Measurements from ENCODE around the gene GNG14.
"Not testable (repeated sequence)": the region's sequence is repeated elsewhere in the genome, so short reads cannot be mapped to it uniquely, and the experiment has no call there.

Gene GNG14

DNA sequence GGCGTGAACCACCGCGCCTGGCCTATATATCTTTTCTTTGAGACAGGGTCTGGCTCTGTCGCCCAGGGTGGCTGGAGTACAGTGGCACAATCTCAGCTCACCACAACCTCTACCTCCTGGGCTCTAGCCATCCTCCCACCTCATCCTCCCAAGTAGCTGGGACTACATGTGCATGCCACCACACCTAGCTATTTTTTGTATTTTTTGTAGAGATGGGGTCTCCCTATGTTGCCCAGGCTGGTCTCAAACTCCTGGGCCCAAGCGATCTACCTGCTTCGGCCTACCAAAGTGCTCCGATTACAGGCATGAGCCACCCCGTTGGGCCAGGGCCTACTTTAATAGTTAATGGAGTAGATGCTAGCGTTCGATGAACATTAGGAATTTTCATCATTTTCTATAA lies 32.5 kb downstream of the GNG14 start:
- H3K4me3 ChIP-seq (replicated peaks; ENCODE audit: low read depth, low read length) = peak overlapping the region; percentile 81
- no peak for DNase-seq (ENCODE audit: low read depth)
- TF ChIP-seq, protein P1, sequence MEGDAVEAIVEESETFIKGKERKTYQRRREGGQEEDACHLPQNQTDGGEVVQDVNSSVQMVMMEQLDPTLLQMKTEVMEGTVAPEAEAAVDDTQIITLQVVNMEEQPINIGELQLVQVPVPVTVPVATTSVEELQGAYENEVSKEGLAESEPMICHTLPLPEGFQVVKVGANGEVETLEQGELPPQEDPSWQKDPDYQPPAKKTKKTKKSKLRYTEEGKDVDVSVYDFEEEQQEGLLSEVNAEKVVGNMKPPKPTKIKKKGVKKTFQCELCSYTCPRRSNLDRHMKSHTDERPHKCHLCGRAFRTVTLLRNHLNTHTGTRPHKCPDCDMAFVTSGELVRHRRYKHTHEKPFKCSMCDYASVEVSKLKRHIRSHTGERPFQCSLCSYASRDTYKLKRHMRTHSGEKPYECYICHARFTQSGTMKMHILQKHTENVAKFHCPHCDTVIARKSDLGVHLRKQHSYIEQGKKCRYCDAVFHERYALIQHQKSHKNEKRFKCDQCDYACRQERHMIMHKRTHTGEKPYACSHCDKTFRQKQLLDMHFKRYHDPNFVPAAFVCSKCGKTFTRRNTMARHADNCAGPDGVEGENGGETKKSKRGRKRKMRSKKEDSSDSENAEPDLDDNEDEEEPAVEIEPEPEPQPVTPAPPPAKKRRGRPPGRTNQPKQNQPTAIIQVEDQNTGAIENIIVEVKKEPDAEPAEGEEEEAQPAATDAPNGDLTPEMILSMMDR (IDR thresholded peaks at IDR 0.05; ENCODE audit: low read length, missing control alignments) = no peak

DNA sequence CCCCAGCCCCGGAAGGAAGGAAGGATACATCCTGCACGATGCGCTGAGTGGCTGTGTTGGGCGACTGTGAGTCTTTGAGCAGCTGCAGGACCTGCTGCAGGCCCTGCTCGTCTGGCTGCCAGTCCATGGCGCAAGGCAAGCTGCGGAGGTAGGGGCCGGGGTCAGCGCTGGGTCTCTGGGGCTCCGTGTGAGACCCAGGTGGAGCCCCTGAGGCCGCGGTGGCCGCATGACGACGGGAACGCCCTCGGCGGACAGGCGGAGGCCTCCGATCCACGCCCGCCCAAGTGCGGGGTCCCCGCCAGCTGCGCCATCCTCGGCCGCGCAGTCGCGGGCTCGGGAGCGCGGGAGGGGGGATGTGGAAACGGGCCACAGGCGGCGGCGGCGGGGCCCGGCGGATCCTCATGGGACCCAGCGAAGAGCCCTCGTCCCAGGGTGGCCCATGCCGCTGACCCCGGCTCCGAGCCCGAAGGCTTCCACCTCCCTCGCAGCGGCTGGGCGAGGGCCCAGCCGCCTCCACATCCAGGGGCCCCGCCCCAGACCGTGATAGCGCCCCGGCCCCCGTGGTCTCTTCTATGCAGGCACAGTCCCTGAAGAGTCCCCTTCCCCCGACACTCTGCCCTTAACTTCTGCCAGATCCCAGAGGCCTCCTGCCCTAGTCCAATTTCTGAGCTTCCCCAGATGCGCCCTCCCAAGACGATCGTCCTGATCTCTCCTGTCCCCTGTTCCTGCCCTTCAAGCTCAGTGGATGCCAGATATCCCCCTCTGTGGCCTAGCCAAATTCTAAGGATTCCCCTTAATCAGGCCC lies 33.3 kb downstream of the GNG14 start:
- peak overlapping the region; percentile 81 for H3K4me3 ChIP-seq (replicated peaks; ENCODE audit: low read depth, low read length)
- TF ChIP-seq, protein P1 (IDR thresholded peaks at IDR 0.05; ENCODE audit: low read length, missing control alignments) = no peak
- DNase-seq (ENCODE audit: low read depth) = peak; percentile 26

DNA sequence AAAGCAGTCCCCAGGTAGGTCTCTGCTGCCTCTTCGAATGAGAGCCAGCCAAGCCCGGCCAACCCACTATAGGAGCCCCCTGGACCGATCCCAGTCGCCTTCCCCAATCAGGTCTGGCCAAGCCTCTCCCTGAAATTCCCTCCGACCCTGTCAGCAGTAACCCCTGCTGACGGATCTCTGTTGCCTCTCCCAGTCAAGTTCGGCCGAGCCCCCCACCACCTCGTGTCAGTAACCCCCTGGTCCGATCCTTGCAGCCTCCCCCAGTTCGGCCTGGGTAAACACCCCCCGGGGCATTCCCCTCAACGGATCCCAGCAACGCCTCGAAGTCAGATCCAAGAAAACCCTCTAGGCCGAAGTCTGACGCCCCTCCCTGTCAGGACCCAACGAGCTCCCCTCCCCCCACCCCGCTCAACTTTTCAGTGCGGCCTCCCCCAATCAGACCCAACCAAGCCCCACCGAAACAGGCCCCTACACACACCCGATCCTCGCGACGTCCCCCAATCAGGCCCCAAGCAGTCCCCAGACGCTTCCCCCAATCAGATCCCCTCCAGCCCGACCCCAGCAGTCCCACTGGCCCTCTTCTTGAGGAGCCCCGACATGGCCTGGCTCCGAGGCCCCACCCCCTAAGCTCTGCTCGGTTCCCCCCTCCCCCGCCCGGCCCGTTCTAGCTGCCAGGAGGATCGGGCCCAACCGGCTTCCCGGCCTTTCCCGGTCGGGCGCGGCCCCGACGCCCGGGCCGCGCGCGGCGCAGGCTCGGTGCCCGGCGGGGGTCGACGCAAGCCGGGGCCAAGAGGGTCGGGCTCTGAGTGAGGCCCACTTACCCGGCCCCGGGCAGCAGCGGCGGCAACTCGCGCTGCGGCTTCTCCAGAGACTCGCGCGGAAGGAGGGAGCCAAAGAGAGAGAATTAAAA lies 34.1 kb downstream of the GNG14 start:
- peak overlapping the region; percentile 81 for H3K4me3 ChIP-seq (replicated peaks; ENCODE audit: low read depth, low read length)
- peak; percentile 82 for DNase-seq (ENCODE audit: low read depth)
- TF ChIP-seq, protein P1 (IDR thresholded peaks at IDR 0.05; ENCODE audit: low read length, missing control alignments) = no peak

DNA sequence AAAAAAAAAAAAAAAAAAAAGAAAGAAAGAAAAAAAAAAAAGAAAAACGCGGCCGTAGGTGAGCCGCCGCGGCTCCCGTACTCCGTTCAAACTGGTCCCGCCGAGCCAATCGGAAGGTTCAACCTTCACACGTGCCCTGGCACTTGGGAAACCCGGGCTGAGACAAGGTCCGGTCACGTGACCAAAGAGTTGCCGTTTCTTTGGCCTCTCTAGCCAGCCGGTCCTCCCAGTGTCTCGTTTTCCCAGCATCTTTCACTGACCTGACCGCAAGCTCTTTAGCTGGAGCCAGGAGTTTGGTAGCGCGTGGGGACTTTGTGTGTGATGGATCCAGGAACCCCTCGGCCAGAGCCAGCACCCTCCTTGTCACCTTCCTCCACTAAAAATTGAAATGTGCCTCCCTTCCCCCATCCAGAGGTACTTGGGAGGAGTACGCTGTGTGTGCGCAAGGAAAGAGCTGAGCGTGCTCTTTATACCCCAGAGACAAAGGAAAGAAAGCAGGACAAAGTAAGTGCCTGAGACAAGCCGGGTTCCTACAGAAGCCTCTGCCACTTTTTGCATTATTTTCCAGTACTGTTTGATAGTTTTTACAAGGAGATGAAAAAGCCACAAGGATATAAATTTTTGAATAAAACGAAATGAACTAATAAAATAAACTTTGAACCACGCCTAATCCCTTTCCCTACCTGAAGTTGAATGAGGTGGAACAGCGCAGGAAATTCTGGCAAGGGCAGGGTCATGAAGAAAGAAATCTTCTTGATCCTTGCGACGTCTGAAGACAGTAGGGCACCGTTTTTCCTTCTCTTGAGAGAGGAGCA lies 35.0 kb downstream of the GNG14 start:
- TF ChIP-seq, protein P1 (IDR thresholded peaks at IDR 0.05; ENCODE audit: low read length, missing control alignments) = no peak
- peak; percentile 100 for DNase-seq (ENCODE audit: low read depth)
- peak overlapping the region; percentile 81 for H3K4me3 ChIP-seq (replicated peaks; ENCODE audit: low read depth, low read length)

DNA sequence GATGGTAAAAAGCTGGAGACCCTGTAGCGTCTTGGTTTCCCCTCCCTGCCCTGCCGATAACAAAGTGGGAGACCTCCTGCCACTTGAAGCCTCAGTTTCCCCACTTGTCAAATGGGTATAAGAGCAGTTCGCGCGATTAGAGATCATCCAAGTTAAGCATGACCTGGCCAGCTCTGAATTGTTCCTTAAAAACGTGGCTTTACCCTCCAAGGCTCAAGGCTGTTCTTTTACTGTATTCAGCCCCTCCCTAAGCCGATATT lies 35.5 kb downstream of the GNG14 start:
- TF ChIP-seq, protein P1 (IDR thresholded peaks at IDR 0.05; ENCODE audit: low read length, missing control alignments) = no peak
- peak overlapping the region; percentile 81 for H3K4me3 ChIP-seq (replicated peaks; ENCODE audit: low read depth, low read length)
- DNase-seq (ENCODE audit: low read depth) = no peak

DNA sequence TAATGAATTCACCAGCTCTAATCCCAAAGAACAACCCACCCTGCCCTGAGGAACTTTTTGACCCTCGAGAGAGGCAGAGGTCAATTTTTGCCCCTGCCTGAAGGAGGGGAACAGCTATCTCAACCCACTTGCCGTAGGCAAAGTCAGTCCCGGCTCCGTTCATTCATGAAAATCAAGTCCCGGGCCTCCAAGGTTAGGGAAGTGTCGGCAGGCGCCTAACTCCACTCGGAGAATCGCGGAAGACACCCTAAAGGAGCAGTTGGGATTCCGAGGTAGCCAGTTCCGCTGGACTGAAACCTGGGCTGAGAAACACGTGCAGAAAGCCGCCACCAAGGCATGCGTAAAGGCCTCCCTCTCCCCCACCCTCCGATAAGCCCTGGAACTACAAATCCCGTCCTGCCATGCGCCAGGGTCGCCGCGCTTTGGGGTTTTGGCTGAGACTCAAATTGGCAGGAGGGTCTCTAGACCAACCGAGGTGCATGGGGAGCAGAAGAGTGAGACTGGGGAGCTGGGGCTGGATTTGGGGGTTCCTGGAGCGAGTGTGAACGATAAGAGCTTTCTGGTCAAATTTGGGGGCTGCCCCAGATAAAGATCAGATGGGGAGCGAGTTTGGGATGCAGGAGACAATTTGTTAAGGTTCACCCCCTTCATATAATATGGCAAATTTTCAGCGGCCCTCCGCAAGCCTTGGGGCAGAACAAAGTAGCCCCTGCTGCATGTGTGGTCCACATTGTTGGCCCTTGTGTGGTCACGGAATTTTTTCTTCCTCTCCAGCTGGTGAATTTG lies 36.0 kb downstream of the GNG14 start, which contains the start of gene TNPO2:
Gene TNPO2 (minus strand): TSS at position 292 of the 786 bp plus-strand sequence. CDS start 2,955 bp downstream, outside the sequence.
- H3K4me3 ChIP-seq (replicated peaks; ENCODE audit: low read depth, low read length) = peak within 1 kb of the TSS; percentile 81
- peak; percentile 67 for DNase-seq (ENCODE audit: low read depth)
- TF ChIP-seq, protein P1 (IDR thresholded peaks at IDR 0.05; ENCODE audit: low read length, missing control alignments) = no peak

DNA sequence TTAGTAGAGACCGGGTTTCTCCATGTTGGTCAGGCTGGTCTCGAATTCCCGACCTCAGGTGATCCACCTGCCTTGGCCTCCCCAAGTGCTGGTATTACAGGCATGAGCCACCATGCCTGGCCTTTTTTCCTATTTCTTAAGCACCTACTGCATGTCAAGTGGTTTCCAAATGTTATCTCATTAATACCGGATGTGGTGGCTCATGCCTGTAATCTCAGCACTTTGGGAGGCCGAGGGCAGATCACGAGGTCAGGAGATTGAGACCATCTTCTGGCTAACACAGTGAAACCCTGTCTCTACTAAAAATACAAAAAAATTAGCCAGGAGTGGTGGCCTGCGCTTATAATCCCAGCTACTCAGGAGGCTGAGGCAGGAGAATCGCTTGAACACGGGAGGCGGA lies 37.8 kb downstream of the GNG14 start:
- not testable (repeated sequence) for H3K4me3 ChIP-seq (replicated peaks; ENCODE audit: low read depth, low read length); DNase-seq (ENCODE audit: low read depth)

Measured in fibroblast of pulmonary artery (primary cell).